Panc1 (cell line): ENCODE measurements around the gene ITGB5.

ENCODE experiments used
- CTCF ChIP-seq: fragments of 450-650 bp; IDR thresholded peaks from 2 replicates; pipeline ENCODE4 v1.5.1; 2017; ENCODE audit warnings: mild to moderate bottlenecking
- POLR2AphosphoS5 ChIP-seq: IDR thresholded peaks from 2 replicates; pipeline ENCODE4 v1.6.1; 2012; ENCODE audit warnings: mild to moderate bottlenecking, low read depth, low read length, moderate library complexity

GRCh38 chr3:124854009-124854408 is 33.2 kb downstream of the ITGB5 start:
- no peak for TF ChIP-seq CTCF
- no peak for TF ChIP-seq POLR2AphosphoS5
